ENCODE results near the gene MT2A.

MT2A gene

DNA sequence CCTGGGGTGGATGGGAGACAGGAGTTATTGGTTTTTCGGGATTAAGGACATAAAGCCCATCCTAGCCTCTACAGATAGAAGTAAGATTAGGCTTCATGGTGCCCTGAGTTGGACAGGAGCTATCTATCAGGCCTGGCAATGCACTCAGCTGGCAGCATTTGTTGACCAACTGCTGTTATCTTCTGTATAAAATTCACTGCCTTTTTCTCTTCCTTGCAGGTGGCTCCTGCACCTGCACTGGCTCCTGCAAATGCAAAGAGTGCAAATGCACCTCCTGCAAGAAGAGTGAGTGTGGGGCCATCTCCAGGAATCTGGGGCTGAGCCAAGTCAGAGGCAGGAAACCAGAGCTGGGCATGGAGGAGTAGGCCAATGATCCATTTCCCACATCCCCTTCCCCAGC, 30.7 kb downstream of the MT2A start:
- DNase-seq, result no peak

DNA sequence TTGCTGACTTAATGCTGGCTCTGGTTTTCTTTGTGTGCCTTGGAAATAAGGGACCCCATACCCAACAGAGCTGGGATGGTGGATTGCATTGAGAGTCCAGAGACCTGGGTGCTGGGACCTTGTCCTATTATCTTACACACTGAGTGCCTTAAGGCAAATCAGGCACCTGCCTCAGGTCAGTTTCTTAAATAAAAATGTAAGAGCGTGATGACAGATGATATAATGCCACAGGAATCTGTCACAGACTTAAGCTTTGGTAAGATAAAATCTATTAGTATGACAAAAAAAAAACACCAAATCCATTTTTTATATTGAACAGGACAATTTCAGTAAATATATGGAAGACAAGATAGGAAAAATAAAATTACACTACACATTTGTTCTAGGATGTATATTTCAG, 31.7 kb downstream of the MT2A start:
- no peak for DNase-seq

DNA sequence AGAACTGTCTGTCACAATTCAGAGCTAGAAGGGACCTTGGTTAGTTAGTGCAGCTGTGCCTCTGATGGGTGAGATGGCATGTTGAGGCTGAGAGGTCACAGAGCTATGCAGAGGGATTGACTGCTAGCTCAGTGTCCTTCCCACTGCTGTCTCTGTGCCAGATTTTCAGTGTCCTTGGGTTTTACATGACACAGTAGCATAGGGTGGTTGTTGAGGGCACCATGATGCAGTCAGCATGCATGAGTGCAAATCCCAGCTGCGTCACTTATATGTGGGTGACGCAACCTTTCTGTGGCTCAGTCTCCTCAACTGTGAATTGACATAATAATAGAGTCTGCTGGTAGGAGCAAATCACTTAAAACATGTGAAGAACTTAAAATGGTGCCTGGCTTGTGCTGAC, 32.8 kb downstream of the MT2A start:
- DNase-seq, result no peak

DNA sequence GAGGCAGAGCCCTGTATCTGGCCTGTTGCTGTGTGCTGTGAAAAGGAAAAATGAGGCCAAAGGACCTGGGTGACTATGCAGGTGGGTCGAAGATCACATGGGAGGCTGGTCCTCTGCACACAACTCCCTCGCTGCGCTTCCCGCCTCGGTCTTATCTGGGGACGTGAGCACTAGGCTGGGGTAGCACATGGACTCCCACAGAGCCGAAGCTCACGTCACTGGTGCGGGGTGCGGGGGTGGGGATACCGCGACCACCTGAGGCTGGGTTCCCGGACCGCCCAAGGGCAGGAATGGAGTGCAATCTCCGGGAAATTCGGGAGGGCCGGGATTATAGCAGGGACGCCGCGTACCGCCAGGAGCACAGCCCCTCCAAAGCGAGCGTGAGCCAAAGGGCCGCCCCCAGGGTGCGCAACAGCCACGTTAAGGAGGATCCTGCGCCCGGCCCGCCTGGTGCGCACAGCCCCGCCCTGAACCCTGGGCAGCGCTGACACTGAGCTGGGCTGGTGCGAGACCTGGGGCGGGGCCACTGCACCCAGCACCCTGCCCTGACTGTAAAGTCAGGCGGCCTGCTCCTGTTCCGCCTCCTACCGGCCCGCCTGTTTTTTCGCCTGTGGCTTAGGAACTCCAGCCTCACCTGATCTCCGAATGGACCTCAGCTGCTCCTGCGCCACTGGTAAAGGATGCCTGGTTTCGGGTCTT, 34.8 kb downstream of the MT2A start:
- peak; percentile 78 to 91 (median 84) for DNase-seq

DNA sequence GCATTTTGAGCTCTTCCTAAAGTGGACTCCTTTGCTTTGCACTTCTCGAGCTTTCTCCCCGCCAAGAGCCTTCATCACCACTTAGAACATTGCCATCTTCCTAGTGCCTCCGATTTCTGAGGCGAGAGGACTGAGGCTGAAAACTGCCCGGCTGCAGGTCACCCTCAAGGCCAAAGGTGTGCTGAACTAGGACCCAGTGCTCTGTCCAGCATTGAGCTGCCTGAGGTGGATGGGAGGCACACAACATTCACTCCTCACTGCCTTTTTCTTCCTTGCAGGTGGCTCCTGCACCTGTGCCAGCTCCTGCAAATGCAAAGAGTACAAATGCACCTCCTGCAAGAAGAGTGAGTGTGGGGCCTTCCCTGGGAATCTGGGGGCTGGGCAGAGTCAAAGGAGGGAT, 35.4 kb downstream of the MT2A start:
- no peak for DNase-seq

DNA sequence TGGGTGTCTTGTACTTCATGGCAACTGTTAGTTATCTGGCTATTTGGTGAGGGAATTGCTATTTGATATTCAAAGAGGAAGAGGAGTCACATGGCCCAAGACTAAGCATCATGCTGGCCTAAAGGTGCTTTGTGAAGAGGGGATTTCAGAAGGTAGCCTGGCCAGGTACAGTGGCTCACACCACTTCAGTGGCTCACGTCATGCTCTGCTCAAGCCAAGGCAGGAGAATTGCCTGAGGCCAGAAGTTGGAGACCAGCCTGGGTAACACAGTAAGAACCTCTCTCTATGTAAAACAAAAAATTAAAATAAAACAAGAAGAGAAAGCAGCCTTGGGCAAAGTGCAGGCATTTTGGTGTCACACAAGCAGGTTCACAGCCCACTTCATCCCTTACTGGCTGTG, 36.9 kb downstream of the MT2A start:
- DNase-seq, result no peak

DNA sequence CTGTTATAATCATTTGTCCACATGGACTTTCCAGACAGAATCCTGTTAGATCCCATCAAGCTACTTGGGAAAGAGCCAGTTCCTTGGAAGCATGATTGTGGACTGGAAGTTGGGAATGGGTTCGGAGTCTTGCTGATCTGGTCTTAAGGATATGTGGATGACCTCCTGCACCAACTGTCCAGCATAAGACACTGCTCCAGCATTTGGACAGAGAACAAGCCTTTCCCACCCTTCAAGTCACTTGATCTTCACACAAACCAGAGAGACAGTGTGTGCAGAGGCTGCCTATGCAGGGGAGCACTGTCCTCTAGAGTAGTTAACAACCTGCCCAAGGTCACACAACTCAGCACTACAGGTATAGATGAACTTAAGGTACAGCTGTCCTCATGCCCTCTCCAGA, 37.5 kb downstream of the MT2A start:
- no peak for DNase-seq

DNA sequence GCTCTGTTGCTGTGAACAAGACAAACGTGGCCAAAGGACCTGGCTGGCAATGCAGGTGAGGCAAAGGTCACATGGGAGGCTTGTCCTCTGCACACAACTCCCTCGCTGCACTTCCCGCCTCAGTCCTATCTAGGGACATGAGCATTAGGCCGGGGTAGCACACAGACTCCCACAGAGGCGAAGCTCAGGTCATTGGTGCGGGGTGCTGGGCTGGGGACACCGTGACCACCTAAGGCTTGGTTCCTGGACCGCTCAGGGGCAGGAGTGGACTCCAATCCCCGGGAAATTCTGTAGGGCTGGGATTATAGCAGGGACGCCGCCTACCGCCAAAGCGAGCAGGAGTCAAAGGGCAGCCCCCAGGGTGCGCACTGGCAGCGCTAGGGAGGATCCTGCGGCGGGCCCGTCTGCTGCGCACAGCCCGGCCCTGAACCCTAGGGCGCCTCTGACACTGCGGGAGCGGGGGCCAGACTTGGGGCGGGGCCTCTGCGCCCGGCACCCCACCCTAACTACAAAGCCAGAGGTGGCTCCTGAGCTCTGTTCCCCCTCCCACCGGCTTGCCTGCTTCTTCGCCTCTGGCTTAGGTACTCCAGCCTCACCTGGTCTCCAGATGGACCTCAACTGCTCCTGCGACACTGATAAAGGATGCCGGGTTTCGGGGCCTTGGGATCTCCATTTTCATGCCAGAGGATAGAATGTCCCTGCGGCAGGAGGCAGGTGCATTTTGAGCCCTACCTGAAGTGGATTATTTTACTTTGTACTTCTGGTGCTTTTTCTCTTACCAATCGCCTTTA, 39.5 kb downstream of the MT2A start:
- DNase-seq, result no peak

DNA sequence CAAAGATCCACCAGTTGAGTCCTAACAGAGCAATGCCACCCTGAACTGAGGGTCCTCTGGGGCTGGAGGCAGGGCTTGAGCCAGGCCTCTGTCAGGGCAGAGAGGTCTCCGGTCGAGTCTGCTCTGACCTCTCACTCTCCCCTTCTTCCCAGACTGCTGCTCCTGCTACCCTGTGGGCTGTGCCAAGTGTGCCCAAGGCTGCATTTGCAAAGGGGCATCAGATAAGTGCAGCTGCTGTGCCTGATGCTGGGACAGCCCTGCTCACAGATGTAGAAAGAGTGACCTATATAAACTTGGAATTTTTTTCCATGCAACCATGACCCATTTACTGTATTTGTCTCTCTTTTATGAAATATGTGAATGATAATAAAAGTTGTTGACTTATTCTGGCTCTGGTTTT, 40.9 kb downstream of the MT2A start:
- no peak for DNase-seq

DNA sequence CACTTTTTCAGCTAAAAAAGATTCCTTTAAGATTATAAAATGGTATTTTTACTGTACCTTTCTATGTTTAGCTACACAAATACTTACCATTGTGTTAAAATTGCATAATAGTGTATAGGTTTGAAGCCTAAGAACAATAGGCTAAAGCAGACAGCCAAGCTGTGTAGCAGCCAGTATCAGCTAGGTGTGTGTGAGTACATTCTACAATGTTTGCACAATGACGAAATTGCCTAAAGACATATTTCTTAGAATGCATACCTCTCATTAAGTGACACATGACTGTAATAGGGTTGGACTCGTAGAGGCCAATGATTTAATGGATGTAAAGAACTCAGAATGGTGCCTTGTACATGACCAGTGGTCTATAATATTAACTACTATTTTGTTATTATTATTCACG, 41.4 kb downstream of the MT2A start:
- no peak for DNase-seq

DNA sequence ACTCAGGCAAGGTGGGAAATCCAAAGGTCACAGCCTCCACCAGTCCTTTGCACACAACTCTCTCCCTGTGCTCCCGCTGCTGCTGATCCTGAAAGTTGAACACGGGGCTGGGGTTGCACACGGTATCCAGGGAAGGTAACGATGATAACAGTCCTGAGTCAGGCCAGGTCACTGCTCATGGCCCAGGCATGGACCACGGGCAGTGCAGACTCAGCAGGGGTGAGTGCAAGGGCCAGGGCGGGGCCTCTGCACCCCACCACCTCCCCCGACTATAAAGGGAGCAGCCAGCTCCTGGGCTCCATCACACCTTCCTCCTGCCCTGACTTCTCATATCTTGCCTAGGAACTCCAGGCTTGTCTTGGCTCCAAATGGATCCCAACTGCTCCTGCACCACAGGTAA, 43.2 kb downstream of the MT2A start, which contains the start of gene MT1B:
Gene MT1B (plus strand): TSS at position 301 of the 400 bp plus-strand sequence. CDS start 68 bp downstream, at position 369.
- DNase-seq, result no peak

DNA sequence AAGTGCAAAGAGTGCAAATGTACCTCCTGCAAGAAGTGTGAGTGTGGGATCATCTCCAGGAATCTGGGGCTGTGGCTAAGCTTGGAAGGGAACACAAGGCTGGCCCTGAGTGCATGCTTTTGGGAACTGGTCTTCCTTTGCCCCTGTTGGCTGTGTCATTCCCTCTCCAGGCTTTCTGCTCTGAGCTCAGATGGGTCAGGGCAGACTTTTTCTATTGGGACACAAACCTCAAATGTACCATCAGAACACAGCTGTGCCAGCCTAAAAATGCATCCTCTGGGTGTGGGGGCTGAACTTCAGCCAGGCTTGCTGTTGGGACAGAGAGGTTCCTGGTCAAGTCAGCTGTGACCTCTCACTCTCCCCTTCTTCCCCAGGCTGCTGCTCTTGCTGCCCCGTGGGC, 44.2 kb downstream of the MT2A start:
- DNase-seq, result no peak

DNA sequence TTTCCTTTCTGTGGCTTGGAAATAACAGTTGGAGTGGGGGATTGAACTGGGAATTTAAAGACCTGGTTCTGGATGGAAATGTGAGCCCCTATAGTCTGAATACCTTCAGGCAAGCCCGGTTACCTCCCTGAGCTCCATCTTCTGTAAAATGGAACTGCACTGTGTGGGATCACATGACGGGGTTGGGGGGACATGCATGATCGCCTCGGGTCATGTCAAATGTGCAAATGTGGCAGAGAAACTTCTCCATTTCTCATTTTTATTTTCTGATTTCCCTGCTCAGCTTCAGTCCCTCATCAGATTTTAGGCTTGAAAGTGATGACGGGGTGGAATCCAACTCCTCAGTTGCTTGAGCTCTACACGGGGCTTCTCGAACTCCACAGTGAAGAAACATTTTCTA, 44.8 kb downstream of the MT2A start:
- DNase-seq, result no peak

DNA sequence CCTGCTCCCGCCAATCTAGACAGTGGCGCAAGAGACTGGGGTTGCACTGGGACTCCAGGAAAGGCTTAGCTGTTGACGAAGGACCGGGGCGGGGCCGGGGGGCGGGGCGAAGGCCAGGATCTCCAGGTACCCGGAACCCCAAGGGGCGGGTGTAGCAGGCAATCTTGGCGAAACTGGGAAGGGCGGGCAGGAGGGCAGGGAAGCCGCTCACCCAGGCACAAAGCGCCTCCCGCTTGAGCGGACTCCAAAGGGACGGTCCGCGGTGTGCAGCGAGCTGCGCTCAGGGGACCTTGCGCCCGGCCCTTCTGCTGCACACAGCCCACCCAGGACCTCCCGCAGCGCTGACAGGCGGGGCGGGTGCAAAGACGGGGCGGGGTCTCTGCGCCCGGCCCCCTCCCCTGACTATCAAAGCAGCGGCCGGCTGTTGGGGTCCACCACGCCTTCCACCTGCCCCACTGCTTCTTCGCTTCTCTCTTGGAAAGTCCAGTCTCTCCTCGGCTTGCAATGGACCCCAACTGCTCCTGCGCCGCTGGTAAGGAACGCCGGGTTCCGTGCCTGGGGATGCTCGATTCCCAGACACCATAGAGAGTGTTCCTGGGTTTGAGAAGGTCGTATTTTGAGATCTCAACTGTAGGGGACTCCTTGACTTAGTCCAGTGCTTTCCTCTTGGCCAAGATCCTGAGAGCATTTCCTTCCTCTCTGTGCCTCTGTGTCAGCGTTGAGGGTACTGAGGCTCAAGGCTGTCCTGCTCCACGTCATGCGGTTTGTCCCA, 49.4 kb downstream of the MT2A start, which contains the start of gene MT1F:
Gene MT1F (plus strand): TSS at position 405 of the 772 bp plus-strand sequence. CDS start 100 bp downstream, at position 505.
- DNase-seq, result peak; percentile 77 to 87 (median 82)

DNA sequence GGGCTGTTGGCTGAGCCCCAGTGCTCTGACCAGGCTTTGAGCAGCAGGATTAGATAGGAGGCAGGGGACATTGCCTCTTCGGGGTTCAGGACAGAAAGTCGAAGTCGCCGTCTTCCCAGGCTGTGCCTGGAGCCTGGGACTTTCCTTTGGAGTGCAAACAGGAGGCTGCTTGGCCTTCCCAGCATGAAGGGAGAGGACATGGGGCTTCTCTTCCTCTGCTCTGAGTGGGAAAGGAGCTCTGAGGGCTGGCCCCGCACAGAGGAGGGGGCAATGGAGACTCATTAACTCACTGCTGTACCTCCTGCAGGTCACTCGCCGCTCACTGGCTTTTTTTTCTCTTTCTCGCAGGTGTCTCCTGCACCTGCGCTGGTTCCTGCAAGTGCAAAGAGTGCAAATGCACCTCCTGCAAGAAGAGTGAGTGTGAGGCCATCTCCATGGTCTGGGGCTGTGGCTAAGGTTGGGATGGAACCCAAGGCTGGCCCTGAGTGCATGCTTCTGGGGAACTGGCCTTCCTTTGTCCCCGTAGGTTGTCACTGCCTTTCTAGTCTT, 50.0 kb downstream of the MT2A start:
- no peak for DNase-seq

Data from suppressor macrophage (primary cell).